GM19239 (cell line): ENCODE results near the gene TNFRSF19.

ENCODE experiments used
- DNase-seq: peaks from one replicate; pipeline ENCODE4 v3.0.0; 2011; ENCODE audit warnings: low spot score; ENCODE audit not compliant: insufficient read length
- FAIRE-seq: peaks from 2 replicates; lab custom pipeline; 2011; peaks lifted over from hg19 to GRCh38; lab: Jason Lieb, UNC

TNFRSF19 gene

GRCh38 chr13:23701186-23701585, 131.0 kb downstream of the TNFRSF19 start:
- DNase-seq (no peak), FAIRE-seq (no peak)

- no peak for FAIRE-seq
- no peak for DNase-seq
Measured at GRCh38 chr13:23701636-23702035, 131.4 kb downstream of the TNFRSF19 start.

GRCh38 chr13:23703246-23703860, 133.1 kb downstream of the TNFRSF19 start:
- DNase-seq (no peak), FAIRE-seq (no peak)

GRCh38 chr13:23705583-23705982, 135.4 kb downstream of the TNFRSF19 start:
- no peak for FAIRE-seq

GRCh38 chr13:23707674-23708073, 137.5 kb downstream of the TNFRSF19 start:
- no peak for DNase-seq
- no peak for FAIRE-seq

More at GRCh38 chr13:23705583-23705982, 135.4 kb downstream of the TNFRSF19 start:
- DNase-seq = no peak

- no peak for DNase-seq
Measured at GRCh38 chr13:23709536-23709935, 139.3 kb downstream of the TNFRSF19 start.

GRCh38 chr13:23710366-23710765, 140.2 kb downstream of the TNFRSF19 start:
- DNase-seq (no peak), FAIRE-seq (no peak)

More at GRCh38 chr13:23709536-23709935, 139.3 kb downstream of the TNFRSF19 start:
- no peak for FAIRE-seq

GRCh38 chr13:23711355-23711754, 141.1 kb downstream of the TNFRSF19 start:
- DNase-seq (no peak), FAIRE-seq (peak; percentile 71)

GRCh38 chr13:23714672-23715071, 144.5 kb downstream of the TNFRSF19 start:
- DNase-seq = no peak

GRCh38 chr13:23715092-23715761, 145.0 kb downstream of the TNFRSF19 start:
- no peak for DNase-seq
- FAIRE-seq = no peak

More at GRCh38 chr13:23714672-23715071, 144.5 kb downstream of the TNFRSF19 start:
- FAIRE-seq = no peak

- no peak for FAIRE-seq
- DNase-seq = no peak
Measured at GRCh38 chr13:23715762-23716235, 145.6 kb downstream of the TNFRSF19 start.

- no peak for FAIRE-seq
- DNase-seq = no peak
Measured at GRCh38 chr13:23716401-23716800, 146.2 kb downstream of the TNFRSF19 start.

GRCh38 chr13:23718996-23719395, 148.8 kb downstream of the TNFRSF19 start:
- no peak for FAIRE-seq
- no peak for DNase-seq

- no peak for DNase-seq
- FAIRE-seq = no peak
Measured at GRCh38 chr13:23722726-23723453, 152.7 kb downstream of the TNFRSF19 start.

- DNase-seq (no peak), FAIRE-seq (no peak)
Measured at GRCh38 chr13:23723471-23723870, 153.3 kb downstream of the TNFRSF19 start.

GRCh38 chr13:23724196-23724970, 154.2 kb downstream of the TNFRSF19 start:
- FAIRE-seq (no peak), DNase-seq (no peak)
